Hepatocyte (in vitro differentiated cells): ENCODE results near the gene NFATC4.

ENCODE experiments used
- EZH2 ChIP-seq: fragments of 200-600 bp; sonication (generic); IDR thresholded peaks from 2 replicates; pipeline ENCODE4 v1.6.1; 2016; ENCODE audit warnings: antibody characterized with exemption, mild to moderate bottlenecking, borderline replicate concordance
- EZH2phosphoT487 ChIP-seq: fragments of 200-600 bp; sonication (generic); IDR thresholded peaks from one replicate; pipeline ENCODE4 v1.6.1; 2018; ENCODE audit warnings: antibody characterized with exemption, mild to moderate bottlenecking, low read depth, moderate library complexity; ENCODE audit not compliant: unreplicated experiment, severe bottlenecking
- TF ChIP-seq, protein P1 (sequence below): fragments of 200-600 bp; sonication (generic); IDR thresholded peaks from 2 replicates; pipeline ENCODE4 v1.5.1; 2016; ENCODE audit warnings: antibody characterized with exemption, mild to moderate bottlenecking; ENCODE audit not compliant: poor library complexity

DNA sequence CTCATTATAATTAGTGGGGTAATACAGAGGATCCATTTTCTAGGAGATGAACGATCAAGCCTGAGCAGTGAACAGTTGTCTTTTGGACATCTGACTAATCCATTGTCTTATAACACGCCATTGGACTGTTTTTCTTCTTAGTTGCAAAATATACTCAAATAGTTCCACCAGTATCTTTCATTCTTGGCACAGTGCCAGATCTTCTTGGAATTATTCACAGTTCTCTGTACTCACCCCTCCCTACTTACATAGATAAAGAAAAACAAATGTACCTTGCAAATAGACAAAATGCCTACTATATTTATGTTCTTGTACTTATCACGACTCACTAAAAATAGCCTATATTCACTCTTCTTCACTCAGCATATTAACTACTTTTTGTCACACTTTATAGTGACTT, 57.7 kb downstream of the NFATC4 start:
- TF ChIP-seq, protein P1, sequence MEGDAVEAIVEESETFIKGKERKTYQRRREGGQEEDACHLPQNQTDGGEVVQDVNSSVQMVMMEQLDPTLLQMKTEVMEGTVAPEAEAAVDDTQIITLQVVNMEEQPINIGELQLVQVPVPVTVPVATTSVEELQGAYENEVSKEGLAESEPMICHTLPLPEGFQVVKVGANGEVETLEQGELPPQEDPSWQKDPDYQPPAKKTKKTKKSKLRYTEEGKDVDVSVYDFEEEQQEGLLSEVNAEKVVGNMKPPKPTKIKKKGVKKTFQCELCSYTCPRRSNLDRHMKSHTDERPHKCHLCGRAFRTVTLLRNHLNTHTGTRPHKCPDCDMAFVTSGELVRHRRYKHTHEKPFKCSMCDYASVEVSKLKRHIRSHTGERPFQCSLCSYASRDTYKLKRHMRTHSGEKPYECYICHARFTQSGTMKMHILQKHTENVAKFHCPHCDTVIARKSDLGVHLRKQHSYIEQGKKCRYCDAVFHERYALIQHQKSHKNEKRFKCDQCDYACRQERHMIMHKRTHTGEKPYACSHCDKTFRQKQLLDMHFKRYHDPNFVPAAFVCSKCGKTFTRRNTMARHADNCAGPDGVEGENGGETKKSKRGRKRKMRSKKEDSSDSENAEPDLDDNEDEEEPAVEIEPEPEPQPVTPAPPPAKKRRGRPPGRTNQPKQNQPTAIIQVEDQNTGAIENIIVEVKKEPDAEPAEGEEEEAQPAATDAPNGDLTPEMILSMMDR: no peak
- no peak for TF ChIP-seq EZH2
- TF ChIP-seq EZH2phosphoT487: no peak
